Activated B cell treated with CpG ODN at 0.5 μM for 24 hours (primary cell): ENCODE measurements around the gene RPS23. TPM values are rescaled to one million over a fixed set of nuclear protein-coding genes. Genes with fewer than 3 reads are reported as not detected.

Experiments
- ATAC-seq: fragments of 200-7000 bp; cut with Tn5 transposase; one replicate; pipeline ENCODE4 v1.10.0; 2021; ENCODE audit warnings: low read depth, mild to moderate bottlenecking, moderate library complexity
- CTCF ChIA-PET: fragments of 350-600 bp; sonication (Branson Sonifier 250); formaldehyde crosslinking; loops from one replicate; lab custom pipeline; 2021; ENCODE audit warnings: antibody characterized with exemption; lab: Charles Lee
- POLR2A ChIA-PET: fragments of 350-600 bp; sonication (Branson Sonifier 250); formaldehyde crosslinking; loops from one replicate; lab custom pipeline; 2021; ENCODE audit warnings: antibody characterized with exemption; lab: Charles Lee
- DNase-seq: peaks from one replicate; pipeline ENCODE4 v3.0.0; 2022
- H3K27ac Mint-ChIP-seq: one replicate; pipeline ENCODE4 v1.8.0; 2020; ENCODE audit warnings: mixed read lengths
- H3K27me3 Mint-ChIP-seq: one replicate; pipeline ENCODE4 v1.8.0; 2021; ENCODE audit warnings: mixed read lengths
- H3K36me3 Mint-ChIP-seq: one replicate; pipeline ENCODE4 v1.8.0; 2021; ENCODE audit warnings: low read depth, mixed read lengths
- H3K4me1 Mint-ChIP-seq: one replicate; pipeline ENCODE4 v1.8.0; 2021; ENCODE audit warnings: mixed read lengths
- H3K4me3 Mint-ChIP-seq: one replicate; pipeline ENCODE4 v1.8.0; 2020; ENCODE audit warnings: mild to moderate bottlenecking, mixed read lengths
- H3K9me3 Mint-ChIP-seq: one replicate; pipeline ENCODE4 v1.8.0; 2020; ENCODE audit warnings: mixed read lengths
- CTCF ChIP-seq: fragments of 200-600 bp; IDR thresholded peaks from one replicate; pipeline ENCODE4 v1.8.0; 2022; ENCODE audit warnings: antibody characterized with exemption, mild to moderate bottlenecking
- intact Hi-C: fragments of 100-400 bp; cut with micrococcal nuclease; formaldehyde crosslinking; loops from one replicate; pipeline ENCODE4 v1.15.1; 2024
- total RNA-seq: library from RNA; stranded (reverse); gene quantifications from 2 replicates; pipeline ENCODE4 v1.2.3, GENCODE V29; 2022

The RPS23 gene
- total RNA-seq, 1 donor from 2014 or later = 4,125 TPM

GRCh38 chr5:82225525-82226172 is 52.5 kb downstream of the RPS23 start:
- Mint-ChIP-seq H3K27ac (no peak overlapping the region), H3K27me3 (no peaks in the 10 kb centered on the region), H3K9me3 (no peaks in the 10 kb centered on the region), H3K36me3 (no peaks in the 10 kb centered on the region), H3K4me3 (no peak overlapping the region), H3K4me1 (peaks cover 3% of the 10 kb centered on the region)
- TF ChIP-seq CTCF = peak; percentile 60
- POLR2A ChIA-PET = no interaction called here
- intact Hi-C loops = loop anchor here (1.0 to 2.0 kb wide), 8 partner anchors 51 to 926 kb away; partner anchors contain the start of gene SSBP2
- DNase-seq (peak; percentile 33), ATAC-seq (peak; percentile 89)
- CTCF ChIA-PET = interaction anchor here (0.6 to 3.1 kb wide), 14 partner anchors 17 to 802 kb away, joined by 3 to 41 read pairs (median 5); no protein-coding TSS in a partner anchor
